Fibroblast of the aortic adventitia (primary cell): Measurements from ENCODE around the gene EPC2. TPM values are rescaled to one million over a fixed set of nuclear protein-coding genes. Genes with fewer than 3 reads are reported as not detected.
"Not testable (repeated sequence)": the region's sequence is repeated elsewhere in the genome, so short reads cannot be mapped to it uniquely, and the experiment has no call there.

Experiments used
- DNase-seq: peaks from one replicate; pipeline ENCODE4 v3.0.0-alpha.2; 2010; ENCODE audit warnings: low read depth
- H3K4me3 ChIP-seq: 2 replicates; pipeline ENCODE4 v1.5.1; 2011; ENCODE audit warnings: low read depth, mild to moderate bottlenecking, control low read depth, low read length, moderate library complexity
- total RNA-seq: library from RNA; depleted of rRNA; stranded (reverse); fragments of >200 nt; gene quantifications from 2 replicates; pipeline ENCODE4 v1.2.3, GENCODE V29; 2012; ENCODE audit warnings: low replicate concordance
- TF ChIP-seq, protein P1 (sequence below): IDR thresholded peaks from 2 replicates; pipeline ENCODE4 v1.5.1; 2011; ENCODE audit warnings: mild to moderate bottlenecking, low read length, control low read depth, inconsistent platforms; ENCODE audit not compliant: insufficient read depth

Gene EPC2
- total RNA-seq, 1 donor, result 31.7 TPM

DNA sequence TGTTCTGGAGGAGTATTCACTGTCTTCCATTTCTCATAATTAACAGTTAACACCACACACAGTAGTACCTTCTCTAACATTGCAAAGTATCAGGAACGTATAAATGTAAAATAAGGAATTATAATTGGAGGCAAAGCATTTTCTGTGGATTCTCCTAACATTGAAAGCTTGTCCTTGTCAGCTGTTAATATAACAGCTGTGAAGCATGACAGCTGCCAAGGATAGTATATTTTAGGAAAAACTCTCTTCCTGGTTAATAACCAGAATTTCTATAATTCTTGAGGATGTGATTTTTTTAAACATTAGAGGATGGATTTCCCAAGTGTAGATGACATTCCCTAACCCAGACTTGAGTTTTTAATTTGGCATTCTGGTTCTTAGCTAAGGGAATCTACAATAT lies 110.3 kb downstream of the EPC2 start:
- TF ChIP-seq, protein P1, sequence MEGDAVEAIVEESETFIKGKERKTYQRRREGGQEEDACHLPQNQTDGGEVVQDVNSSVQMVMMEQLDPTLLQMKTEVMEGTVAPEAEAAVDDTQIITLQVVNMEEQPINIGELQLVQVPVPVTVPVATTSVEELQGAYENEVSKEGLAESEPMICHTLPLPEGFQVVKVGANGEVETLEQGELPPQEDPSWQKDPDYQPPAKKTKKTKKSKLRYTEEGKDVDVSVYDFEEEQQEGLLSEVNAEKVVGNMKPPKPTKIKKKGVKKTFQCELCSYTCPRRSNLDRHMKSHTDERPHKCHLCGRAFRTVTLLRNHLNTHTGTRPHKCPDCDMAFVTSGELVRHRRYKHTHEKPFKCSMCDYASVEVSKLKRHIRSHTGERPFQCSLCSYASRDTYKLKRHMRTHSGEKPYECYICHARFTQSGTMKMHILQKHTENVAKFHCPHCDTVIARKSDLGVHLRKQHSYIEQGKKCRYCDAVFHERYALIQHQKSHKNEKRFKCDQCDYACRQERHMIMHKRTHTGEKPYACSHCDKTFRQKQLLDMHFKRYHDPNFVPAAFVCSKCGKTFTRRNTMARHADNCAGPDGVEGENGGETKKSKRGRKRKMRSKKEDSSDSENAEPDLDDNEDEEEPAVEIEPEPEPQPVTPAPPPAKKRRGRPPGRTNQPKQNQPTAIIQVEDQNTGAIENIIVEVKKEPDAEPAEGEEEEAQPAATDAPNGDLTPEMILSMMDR, result no peak
- H3K4me3 ChIP-seq, result no peak overlapping the region
- DNase-seq, result no peak

DNA sequence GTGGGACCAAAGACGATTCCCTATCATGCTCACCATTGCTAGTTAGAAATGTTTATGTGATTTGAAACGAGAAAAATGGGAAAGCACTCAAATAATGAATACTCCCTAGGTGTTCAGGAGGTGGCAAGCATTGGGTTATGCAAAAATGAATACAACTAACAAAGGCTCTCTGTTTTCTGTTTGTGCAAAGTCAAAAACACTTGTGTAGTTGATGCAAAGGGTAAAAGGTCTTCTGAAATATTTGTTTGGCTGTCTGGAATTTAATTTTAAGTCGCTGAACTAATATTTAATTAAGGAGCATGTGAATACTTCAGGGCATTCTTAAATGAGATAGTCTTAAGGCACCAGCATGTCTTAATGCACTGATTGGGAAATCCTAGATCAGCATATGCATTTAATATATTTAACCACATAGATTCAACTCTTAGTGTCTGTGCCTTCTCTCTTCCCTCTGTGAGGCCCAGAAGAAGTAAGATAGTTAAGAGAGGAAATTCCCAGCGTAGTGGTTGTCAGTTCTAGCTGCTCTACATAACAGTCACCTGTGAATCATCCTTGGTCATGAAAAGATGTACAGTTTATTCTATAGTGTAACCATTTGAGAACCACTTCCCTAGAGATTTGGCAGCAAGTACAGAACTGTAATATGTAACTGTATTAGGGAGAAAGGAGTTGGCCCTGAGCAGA lies 111.9 kb downstream of the EPC2 start:
- TF ChIP-seq, protein P1, result no peak
- DNase-seq, result peak; percentile 2
- H3K4me3 ChIP-seq, result no peak overlapping the region

DNA sequence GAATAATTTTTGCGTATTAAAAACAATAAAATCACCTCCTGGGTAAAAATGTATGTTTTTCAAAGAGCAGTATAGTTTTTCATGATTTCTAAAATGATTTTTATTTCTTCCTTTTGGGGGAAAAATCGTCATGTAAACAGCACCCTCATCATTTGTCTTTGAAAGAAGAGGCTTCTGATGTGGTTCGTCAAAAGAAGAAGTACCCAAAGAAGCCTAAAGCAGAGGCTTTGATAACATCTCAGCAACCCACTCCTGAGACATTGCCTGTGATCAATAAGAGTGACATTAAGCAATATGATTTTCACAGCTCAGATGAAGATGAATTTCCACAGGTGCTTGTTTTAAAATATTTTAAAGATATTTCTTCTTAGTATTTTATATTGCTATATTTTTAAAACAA lies 120.3 kb downstream of the EPC2 start:
- H3K4me3 ChIP-seq, result no peak overlapping the region
- DNase-seq, result no peak
- TF ChIP-seq, protein P1, result no peak

DNA sequence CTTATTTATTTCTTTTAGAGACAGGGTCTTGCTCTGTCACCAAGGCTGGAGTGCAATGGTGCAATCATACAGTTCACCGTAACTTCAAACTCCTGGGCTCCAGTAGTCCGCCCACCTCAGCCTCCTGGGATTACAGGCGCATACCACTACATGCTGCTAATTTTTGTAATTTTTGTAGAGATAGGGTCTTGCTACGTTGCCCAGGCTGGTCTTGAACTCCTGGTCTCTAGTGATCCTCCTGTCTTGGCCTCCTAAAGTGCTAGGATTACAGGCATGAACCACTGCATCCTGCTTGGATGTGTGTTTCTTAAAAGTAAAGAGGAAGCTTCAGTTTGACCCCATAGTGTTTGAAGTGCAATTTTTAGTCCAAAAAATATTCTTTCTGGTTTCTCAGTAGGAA lies 125.5 kb downstream of the EPC2 start:
- TF ChIP-seq, protein P1, result no peak
- H3K4me3 ChIP-seq, result no peak overlapping the region
- no peak for DNase-seq

DNA sequence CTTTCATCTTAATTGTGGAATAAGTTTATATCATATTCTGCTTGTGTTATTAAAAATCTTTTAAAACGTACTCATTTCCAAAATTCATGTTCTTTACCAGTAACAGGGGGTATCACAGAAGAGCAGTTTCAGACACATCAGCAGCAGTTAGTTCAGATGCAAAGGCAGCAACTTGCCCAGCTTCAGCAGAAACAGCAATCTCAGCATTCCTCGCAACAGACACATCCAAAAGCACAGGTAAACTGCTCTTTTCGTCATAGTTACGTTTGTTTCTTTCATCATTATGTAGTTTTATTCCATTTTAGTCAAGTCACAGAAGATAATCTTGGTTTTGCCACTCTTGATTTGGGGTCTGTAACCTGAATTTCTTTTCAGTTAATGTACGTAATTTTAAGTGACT lies 137.0 kb downstream of the EPC2 start:
- H3K4me3 ChIP-seq, result no peak overlapping the region
- DNase-seq, result no peak
- TF ChIP-seq, protein P1, result no peak

DNA sequence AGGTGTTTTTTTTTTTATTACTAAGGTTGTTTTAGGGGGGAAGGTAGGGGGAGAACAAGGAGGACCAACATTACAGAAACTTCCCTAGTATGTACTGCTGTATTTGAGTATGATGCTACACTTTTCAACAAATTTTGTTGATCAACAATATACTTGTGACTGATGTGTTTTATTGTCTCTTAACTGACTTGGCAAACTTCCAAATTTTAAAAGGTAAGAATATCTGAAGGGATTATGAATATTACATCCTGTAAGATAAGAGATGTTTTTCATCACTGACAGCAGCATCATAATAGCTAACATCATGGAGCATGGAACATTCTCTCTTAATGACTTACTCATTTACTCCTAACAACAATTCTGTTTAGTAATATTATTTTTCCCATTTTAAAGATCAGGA lies 144.5 kb downstream of the EPC2 start:
- H3K4me3 ChIP-seq, result no peak overlapping the region
- TF ChIP-seq, protein P1, result no peak
- DNase-seq, result no peak

DNA sequence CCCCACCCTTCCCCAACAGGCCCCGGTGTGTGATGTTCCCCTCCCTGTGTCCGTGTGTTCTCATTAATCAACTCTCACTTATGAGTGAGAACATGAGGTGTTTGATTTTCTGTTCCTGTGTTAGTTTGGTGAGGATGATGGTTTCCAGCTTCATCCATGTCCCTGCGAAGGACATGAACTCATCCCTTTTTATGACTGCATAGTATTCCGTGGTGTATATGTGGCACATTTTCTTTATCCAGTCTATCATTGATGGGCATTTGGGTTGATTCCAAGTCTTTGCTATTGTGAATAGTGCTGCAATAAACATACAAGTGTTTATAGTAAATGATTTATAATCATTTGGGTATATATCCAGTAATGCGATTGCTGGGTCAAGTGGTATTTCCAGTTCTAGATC lies 145.6 kb downstream of the EPC2 start:
- H3K4me3 ChIP-seq, DNase-seq: not testable (repeated sequence)
